HEK293 (cell line): ENCODE data around the gene CCDC183.

ENCODE experiments used
- CTCF ChIA-PET: fragments of 350-600 bp; formaldehyde crosslinking; extraction: SDS; loops from one replicate; lab custom pipeline; 2021; ENCODE audit warnings: antibody characterized with exemption; lab: Yijun Ruan, JAX
- POLR2A ChIA-PET: fragments of 300-600 bp; formaldehyde crosslinking; extraction: SDS; loops from one replicate; lab custom pipeline; 2020; ENCODE audit warnings: antibody characterized with exemption, inconsistent platforms; lab: Yijun Ruan, JAX
- H3K27ac ChIP-seq: fragments of 200-500 bp; sonication (Bioruptor generic); 2 replicates; pipeline ENCODE4 v1.5.1; 2014; ENCODE audit warnings: low read depth, low read length, control low read depth, inconsistent platforms; ENCODE audit errors: extremely low read depth
- H3K36me3 ChIP-seq, 2 experiments: fragments of 200-500 bp in 1 of 2; sonication (Bioruptor generic) in 1 of 2; 1 replicate in 1 of 2; 2 replicates in 1 of 2; pipeline ENCODE4 v1.5.1; 2014 to 2017; ENCODE audit warnings: inconsistent platforms in 2 of 2, low read length in 2 of 2; ENCODE audit not compliant: control insufficient read depth in 2 of 2, insufficient read depth in 1 of 2
- H3K4me1 ChIP-seq: fragments of 200-500 bp; sonication (Bioruptor generic); 2 replicates; pipeline ENCODE4 v1.5.1; 2014; ENCODE audit warnings: mild to moderate bottlenecking, low read length, inconsistent platforms; ENCODE audit not compliant: control insufficient read depth, insufficient read depth
- H3K4me3 ChIP-seq: 2 replicates; pipeline ENCODE4 v1.5.1; 2011; ENCODE audit warnings: low read depth, mild to moderate bottlenecking, control low read depth, low read length, moderate library complexity
- H3K9me3 ChIP-seq: fragments of 200-500 bp; sonication (Bioruptor generic); 2 replicates; pipeline ENCODE4 v1.5.1; 2014; ENCODE audit warnings: low read depth, low read length, inconsistent platforms; ENCODE audit not compliant: control insufficient read depth, insufficient read depth
- SCRT2 ChIP-seq: fragments of 450-650 bp; formaldehyde crosslinking; IDR thresholded peaks from 2 replicates; pipeline ENCODE4 v1.5.1; 2016; ENCODE audit warnings: missing biosample characterization, missing genetic modification characterization
- SP3 ChIP-seq: fragments of 450-650 bp; formaldehyde crosslinking; IDR thresholded peaks from 2 replicates; pipeline ENCODE4 v1.5.1; 2016; ENCODE audit warnings: missing biosample characterization, missing genetic modification characterization
- ZBTB21 ChIP-seq: fragments of 450-650 bp; formaldehyde crosslinking; IDR thresholded peaks from 2 replicates; pipeline ENCODE4 v1.5.1; 2017; ENCODE audit warnings: missing biosample characterization, missing genetic modification characterization
- ZIC2 ChIP-seq: fragments of 450-650 bp; formaldehyde crosslinking; IDR thresholded peaks from 2 replicates; pipeline ENCODE4 v1.5.1; 2016; ENCODE audit warnings: missing biosample characterization, missing genetic modification characterization
- ZNF10 ChIP-seq: fragments of 450-650 bp; formaldehyde crosslinking; IDR thresholded peaks from 2 replicates; pipeline ENCODE4 v1.5.1; 2017; ENCODE audit warnings: missing biosample characterization, missing genetic modification characterization
- ZNF140 ChIP-seq: fragments of 450-650 bp; formaldehyde crosslinking; IDR thresholded peaks from 2 replicates; pipeline ENCODE4 v1.5.1; 2016; ENCODE audit warnings: missing biosample characterization, missing genetic modification characterization
- ZNF350 ChIP-seq: fragments of 450-650 bp; formaldehyde crosslinking; IDR thresholded peaks from 2 replicates; pipeline ENCODE4 v1.5.0; 2017; ENCODE audit warnings: missing biosample characterization, mild to moderate bottlenecking, missing genetic modification characterization
- ZNF416 ChIP-seq: fragments of 450-650 bp; formaldehyde crosslinking; IDR thresholded peaks from 2 replicates; pipeline ENCODE4 v1.5.1; 2016; ENCODE audit warnings: missing biosample characterization, missing genetic modification characterization
- ZNF48 ChIP-seq: fragments of 450-650 bp; formaldehyde crosslinking; IDR thresholded peaks from 2 replicates; pipeline ENCODE4 v1.5.1; 2016; ENCODE audit warnings: missing biosample characterization, missing genetic modification characterization
- ZNF529 ChIP-seq: fragments of 450-650 bp; formaldehyde crosslinking; IDR thresholded peaks from 2 replicates; pipeline ENCODE4 v1.5.1; 2017; ENCODE audit warnings: missing genetic modification characterization, missing biosample characterization; ENCODE audit not compliant: insufficient replicate concordance
- ZNF624 ChIP-seq: fragments of 450-650 bp; formaldehyde crosslinking; IDR thresholded peaks from 2 replicates; pipeline ENCODE4 v1.5.1; 2017; ENCODE audit warnings: missing biosample characterization, missing genetic modification characterization
- TF ChIP-seq, protein P1 (sequence below): fragments of 450-650 bp; IDR thresholded peaks from 2 replicates; pipeline ENCODE4 v1.5.1; 2018; ENCODE audit warnings: missing biosample characterization, missing genetic modification characterization
- TF ChIP-seq, protein P2 (sequence below): fragments of 450-650 bp; formaldehyde crosslinking; IDR thresholded peaks from 2 replicates; pipeline ENCODE4 v1.5.1; 2016; ENCODE audit warnings: missing biosample characterization, missing genetic modification characterization
- TF ChIP-seq, protein P3 (sequence below): fragments of 450-650 bp; formaldehyde crosslinking; IDR thresholded peaks from 2 replicates; pipeline ENCODE4 v1.5.1; 2016; ENCODE audit warnings: missing biosample characterization, missing genetic modification characterization, low read depth
- TF ChIP-seq, protein P4 (sequence below): fragments of 450-650 bp; formaldehyde crosslinking; IDR thresholded peaks from 2 replicates; pipeline ENCODE4 v1.5.1; 2016; ENCODE audit warnings: missing biosample characterization, missing genetic modification characterization
- TF ChIP-seq, protein P5 (sequence below): fragments of 450-650 bp; formaldehyde crosslinking; IDR thresholded peaks from 2 replicates; pipeline ENCODE4 v1.5.1; 2016; ENCODE audit warnings: missing biosample characterization, missing genetic modification characterization

CCDC183 gene

DNA sequence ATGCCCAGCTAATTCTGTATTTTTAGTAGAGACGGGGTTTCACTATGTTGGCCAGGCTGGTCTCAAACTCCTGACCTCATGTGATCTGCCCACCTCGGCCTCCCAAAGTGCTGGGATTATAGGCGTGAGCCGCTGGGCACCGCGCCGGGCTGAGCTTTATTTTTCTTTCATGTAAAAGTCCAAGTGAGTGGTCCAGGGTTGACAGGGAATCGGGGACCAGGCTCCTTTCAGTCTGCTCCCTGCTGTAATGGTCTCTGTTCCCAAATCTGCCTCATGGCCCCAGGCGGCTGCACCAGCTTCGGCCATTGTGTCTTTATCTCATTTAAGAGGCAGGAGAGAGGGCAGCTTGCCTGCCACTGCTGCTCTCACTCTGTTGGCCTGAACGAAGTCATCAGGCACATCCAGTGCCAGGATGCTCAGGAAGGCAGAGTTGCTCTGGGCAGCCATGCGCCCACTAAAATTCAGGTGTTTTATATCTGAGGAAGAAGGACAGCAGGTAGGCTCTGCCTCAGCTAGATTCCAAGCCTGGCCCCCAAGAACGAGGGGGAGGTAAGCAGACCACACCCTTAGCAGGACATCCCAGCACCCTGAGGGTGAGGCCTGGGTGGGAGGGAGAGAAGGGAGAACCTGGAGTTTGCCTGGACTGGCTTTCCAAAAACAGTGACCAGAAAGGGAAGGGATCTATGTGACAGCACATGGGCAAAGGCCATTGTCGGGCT, 1.7 kb upstream of the CCDC183 start:
- H3K9me3 ChIP-seq, result no peaks in the 10 kb centered on the region
- H3K27ac ChIP-seq, result no peak overlapping the region
- no peak overlapping the region for H3K4me3 ChIP-seq
- POLR2A ChIA-PET, result interaction anchor here (0.8 to 2.6 kb wide), 5 partner anchors 12 to 240 kb away, joined by 3 to 6 read pairs (median 4); partner anchors contain the start of genes RABL6 and TRAF2
- CTCF ChIA-PET, result interaction anchor here (0.6 to 3.0 kb wide), 10 partner anchors 9 to 240 kb away, joined by 3 to 16 read pairs (median 4); partner anchors contain the start of gene AJM1
- TF ChIP-seq, protein P1, sequence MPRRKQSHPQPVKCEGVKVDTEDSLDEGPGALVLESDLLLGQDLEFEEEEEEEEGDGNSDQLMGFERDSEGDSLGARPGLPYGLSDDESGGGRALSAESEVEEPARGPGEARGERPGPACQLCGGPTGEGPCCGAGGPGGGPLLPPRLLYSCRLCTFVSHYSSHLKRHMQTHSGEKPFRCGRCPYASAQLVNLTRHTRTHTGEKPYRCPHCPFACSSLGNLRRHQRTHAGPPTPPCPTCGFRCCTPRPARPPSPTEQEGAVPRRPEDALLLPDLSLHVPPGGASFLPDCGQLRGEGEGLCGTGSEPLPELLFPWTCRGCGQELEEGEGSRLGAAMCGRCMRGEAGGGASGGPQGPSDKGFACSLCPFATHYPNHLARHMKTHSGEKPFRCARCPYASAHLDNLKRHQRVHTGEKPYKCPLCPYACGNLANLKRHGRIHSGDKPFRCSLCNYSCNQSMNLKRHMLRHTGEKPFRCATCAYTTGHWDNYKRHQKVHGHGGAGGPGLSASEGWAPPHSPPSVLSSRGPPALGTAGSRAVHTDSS (tag by site-specific recombination), result no peak
- TF ChIP-seq SCRT2 (tag by site-specific recombination), result no peak
- TF ChIP-seq ZNF48 (tag by site-specific recombination), result no peak
- no peak for TF ChIP-seq ZIC2 (tag by site-specific recombination)
- TF ChIP-seq ZNF350 (tag by site-specific recombination), result no peak
- no peak for TF ChIP-seq ZNF10 (tag by site-specific recombination)
- TF ChIP-seq ZNF624 (tag by site-specific recombination), result no peak
- TF ChIP-seq ZBTB21 (tag by site-specific recombination), result no peak
- peaks cover 10% of the 10 kb centered on the region for H3K4me1 ChIP-seq
- H3K36me3 ChIP-seq, result peaks cover 0 to 21% of the 10 kb centered on the region in 2 experiments; a peak in 1 of 3 replicates

DNA sequence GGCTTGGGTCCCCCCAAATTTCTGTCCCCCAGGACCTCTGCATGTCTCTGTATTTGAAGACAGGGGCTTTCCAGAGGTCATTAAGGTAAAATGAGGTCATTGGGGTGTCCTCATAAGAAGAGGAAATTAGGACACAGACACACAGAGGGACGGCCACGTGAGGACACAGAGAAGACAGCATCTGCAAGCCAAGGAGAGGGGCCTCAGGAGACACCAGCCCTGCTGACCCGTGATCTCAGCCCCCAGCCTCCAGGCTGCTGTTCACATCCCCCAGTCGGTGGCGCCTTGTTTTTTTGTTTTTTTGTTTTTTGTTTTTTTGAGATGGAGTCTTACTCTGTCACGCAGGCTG, 1.2 kb upstream of the CCDC183 start:
- POLR2A ChIA-PET, result interaction anchor here (1.0 to 2.3 kb wide), 3 partner anchors 11 to 47 kb away, joined by 3 to 6 read pairs (median 3); partner anchors contain the start of genes AJM1 and RABL6
- Histone ChIP-seq H3K36me3 (peaks cover 0 to 21% of the 10 kb centered on the region in 2 experiments; a peak in 1 of 3 replicates), H3K27ac (no peak overlapping the region), H3K9me3 (no peaks in the 10 kb centered on the region), H3K4me3 (no peak overlapping the region), H3K4me1 (peaks cover 15% of the 10 kb centered on the region)
- no peak for TF ChIP-seq ZBTB21 (tag by site-specific recombination)
- TF ChIP-seq, protein P2, sequence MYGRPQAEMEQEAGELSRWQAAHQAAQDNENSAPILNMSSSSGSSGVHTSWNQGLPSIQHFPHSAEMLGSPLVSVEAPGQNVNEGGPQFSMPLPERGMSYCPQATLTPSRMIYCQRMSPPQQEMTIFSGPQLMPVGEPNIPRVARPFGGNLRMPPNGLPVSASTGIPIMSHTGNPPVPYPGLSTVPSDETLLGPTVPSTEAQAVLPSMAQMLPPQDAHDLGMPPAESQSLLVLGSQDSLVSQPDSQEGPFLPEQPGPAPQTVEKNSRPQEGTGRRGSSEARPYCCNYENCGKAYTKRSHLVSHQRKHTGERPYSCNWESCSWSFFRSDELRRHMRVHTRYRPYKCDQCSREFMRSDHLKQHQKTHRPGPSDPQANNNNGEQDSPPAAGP (tag by site-specific recombination), result no peak
- no peak for TF ChIP-seq ZNF529
- no peak for TF ChIP-seq ZNF140 (tag by site-specific recombination)
- TF ChIP-seq ZNF416, result no peak
- no peak for TF ChIP-seq SP3 (tag by site-specific recombination)
- TF ChIP-seq, protein P3, sequence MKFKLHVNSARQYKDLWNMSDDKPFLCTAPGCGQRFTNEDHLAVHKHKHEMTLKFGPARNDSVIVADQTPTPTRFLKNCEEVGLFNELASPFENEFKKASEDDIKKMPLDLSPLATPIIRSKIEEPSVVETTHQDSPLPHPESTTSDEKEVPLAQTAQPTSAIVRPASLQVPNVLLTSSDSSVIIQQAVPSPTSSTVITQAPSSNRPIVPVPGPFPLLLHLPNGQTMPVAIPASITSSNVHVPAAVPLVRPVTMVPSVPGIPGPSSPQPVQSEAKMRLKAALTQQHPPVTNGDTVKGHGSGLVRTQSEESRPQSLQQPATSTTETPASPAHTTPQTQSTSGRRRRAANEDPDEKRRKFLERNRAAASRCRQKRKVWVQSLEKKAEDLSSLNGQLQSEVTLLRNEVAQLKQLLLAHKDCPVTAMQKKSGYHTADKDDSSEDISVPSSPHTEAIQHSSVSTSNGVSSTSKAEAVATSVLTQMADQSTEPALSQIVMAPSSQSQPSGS (tag by site-specific recombination), result no peak
- TF ChIP-seq, protein P4, sequence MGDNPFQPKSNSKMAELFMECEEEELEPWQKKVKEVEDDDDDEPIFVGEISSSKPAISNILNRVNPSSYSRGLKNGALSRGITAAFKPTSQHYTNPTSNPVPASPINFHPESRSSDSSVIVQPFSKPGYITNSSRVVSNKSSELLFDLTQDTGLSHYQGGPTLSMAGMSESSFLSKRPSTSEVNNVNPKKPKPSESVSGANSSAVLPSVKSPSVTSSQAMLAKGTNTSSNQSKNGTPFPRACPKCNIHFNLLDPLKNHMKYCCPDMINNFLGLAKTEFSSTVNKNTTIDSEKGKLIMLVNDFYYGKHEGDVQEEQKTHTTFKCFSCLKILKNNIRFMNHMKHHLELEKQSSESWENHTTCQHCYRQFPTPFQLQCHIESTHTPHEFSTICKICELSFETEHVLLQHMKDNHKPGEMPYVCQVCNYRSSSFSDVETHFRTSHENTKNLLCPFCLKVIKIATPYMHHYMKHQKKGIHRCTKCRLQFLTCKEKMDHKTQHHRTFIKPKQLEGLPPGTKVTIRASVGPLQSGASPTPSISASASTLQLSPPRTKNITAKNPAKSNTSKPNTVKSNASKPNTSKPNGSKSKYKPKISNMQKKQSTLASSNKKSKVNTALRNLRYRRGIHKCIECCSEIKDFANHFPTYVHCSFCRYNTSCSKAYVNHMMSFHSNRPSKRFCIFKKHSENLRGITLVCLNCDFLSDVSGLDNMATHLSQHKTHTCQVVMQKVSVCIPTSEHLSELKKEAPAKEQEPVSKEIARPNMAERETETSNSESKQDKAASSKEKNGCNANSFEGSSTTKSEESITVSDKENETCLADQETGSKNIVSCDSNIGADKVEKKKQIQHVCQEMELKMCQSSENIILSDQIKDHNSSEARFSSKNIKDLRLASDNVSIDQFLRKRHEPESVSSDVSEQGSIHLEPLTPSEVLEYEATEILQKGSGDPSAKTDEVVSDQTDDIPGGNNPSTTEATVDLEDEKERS, result no peak
- TF ChIP-seq, protein P5, sequence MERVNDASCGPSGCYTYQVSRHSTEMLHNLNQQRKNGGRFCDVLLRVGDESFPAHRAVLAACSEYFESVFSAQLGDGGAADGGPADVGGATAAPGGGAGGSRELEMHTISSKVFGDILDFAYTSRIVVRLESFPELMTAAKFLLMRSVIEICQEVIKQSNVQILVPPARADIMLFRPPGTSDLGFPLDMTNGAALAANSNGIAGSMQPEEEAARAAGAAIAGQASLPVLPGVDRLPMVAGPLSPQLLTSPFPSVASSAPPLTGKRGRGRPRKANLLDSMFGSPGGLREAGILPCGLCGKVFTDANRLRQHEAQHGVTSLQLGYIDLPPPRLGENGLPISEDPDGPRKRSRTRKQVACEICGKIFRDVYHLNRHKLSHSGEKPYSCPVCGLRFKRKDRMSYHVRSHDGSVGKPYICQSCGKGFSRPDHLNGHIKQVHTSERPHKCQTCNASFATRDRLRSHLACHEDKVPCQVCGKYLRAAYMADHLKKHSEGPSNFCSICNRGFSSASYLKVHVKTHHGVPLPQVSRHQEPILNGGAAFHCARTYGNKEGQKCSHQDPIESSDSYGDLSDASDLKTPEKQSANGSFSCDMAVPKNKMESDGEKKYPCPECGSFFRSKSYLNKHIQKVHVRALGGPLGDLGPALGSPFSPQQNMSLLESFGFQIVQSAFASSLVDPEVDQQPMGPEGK (tag by site-specific recombination), result no peak
- CTCF ChIA-PET, result interaction anchor here (0.6 to 3.0 kb wide), 3 partner anchors 18 to 47 kb away, joined by 3 to 13 read pairs (median 4); partner anchors contain the start of gene AJM1
